ENCODE measurements around the gene HDAC8. TPM values are rescaled to one million over a fixed set of nuclear protein-coding genes. Genes with fewer than 3 reads are reported as not detected.

The HDAC8 gene
- total and polyA plus RNA-seq, 9 of the 15 experiments (the other 6 are each of a cell fraction or from before 2014, with no cell fraction given): 18.9 to 53.8 (median 28.7) TPM

GRCh38 chrX:72280321-72280845, 292.3 kb downstream of the HDAC8 start (continued):
- TF ChIP-seq PRDM10 (IDR thresholded peaks at IDR 0.05; ENCODE audit: partially characterized antibody) (no peak), GMEB1 (CRISPR knock-in tag; IDR thresholded peaks at IDR 0.05) (no peak), ZNF77 (CRISPR knock-in tag; IDR thresholded peaks at IDR 0.05) (no peak), CREBBP (IDR thresholded peaks at IDR 0.05; ENCODE audit: low read depth, low read length) (no peak), KDM2B (CRISPR knock-in tag; IDR thresholded peaks at IDR 0.05) (no peak), CREB1 (IDR thresholded peaks at IDR 0.05) (0 out of 2 replicates have a peak, but pooled peaks have one; percentile 17), CREB1 (CRISPR knock-in tag; IDR thresholded peaks at IDR 0.05) (no peak), CTBP1 (IDR thresholded peaks at IDR 0.05; ENCODE audit: borderline replicate concordance) (peak; percentile 64; the same call in 1 of the 2 replicates), XRCC5 (IDR thresholded peaks at IDR 0.05; ENCODE audit: low read depth, low read length) (no peak), STAT6 (CRISPR knock-in tag; IDR thresholded peaks at IDR 0.05) (no peak), JUND (IDR thresholded peaks at IDR 0.05; ENCODE audit: borderline replicate concordance, low read depth, low read length) (peak; percentile 44), JUND (tag; IDR thresholded peaks at IDR 0.05; ENCODE audit: borderline replicate concordance, low read depth, low read length) (peak; percentile 18; the same call in 1 of the 3 replicates), ATF7 (IDR thresholded peaks at IDR 0.05) (no peak), MTA3 (IDR thresholded peaks at IDR 0.05; ENCODE audit: borderline replicate concordance) (no peak), ZNF707 (CRISPR knock-in tag; conservative IDR thresholded peaks at IDR 0.05) (no peak), FOXJ2 (tag; IDR thresholded peaks at IDR 0.05) (no peak), MBD1 (CRISPR knock-in tag; IDR thresholded peaks at IDR 0.05) (no peak), SAFB2 (IDR thresholded peaks at IDR 0.05; ENCODE audit: borderline replicate concordance, low read depth, low read length, severe bottlenecking) (no peak)
